GM23338 (cell line): ENCODE measurements around the gene SERINC4.
A peak's percentile ranks its signal among the peaks of the same experiment; 100 is the strongest.

Source experiments
- CREB1 ChIP-seq: fragments of 250-450 bp; sonication (Bioruptor Pico); IDR thresholded peaks from 2 replicates; pipeline ENCODE4 v1.5.0; 2020; ENCODE audit warnings: low read depth, mild to moderate bottlenecking, moderate library complexity
- EZH2 ChIP-seq: fragments of 200-600 bp; sonication (generic); IDR thresholded peaks from one replicate; pipeline ENCODE4 v1.8.0; 2017; ENCODE audit warnings: antibody characterized with exemption, mild to moderate bottlenecking, low read depth; ENCODE audit not compliant: unreplicated experiment
- EZH2phosphoT487 ChIP-seq: fragments of 200-600 bp; sonication (generic); IDR thresholded peaks from one replicate; pipeline ENCODE4 v1.8.1; 2018; ENCODE audit warnings: antibody characterized with exemption; ENCODE audit not compliant: unreplicated experiment
- JUNB ChIP-seq: IDR thresholded peaks from one replicate; pipeline ENCODE4 v1.6.1; 2016; ENCODE audit warnings: antibody characterized with exemption; ENCODE audit not compliant: unreplicated experiment
- POLR2AphosphoS5 ChIP-seq: IDR thresholded peaks from 2 replicates; pipeline ENCODE4 v1.6.1; 2016; ENCODE audit warnings: antibody characterized with exemption, low read depth
- REST ChIP-seq: IDR thresholded peaks from one replicate; pipeline ENCODE4 v1.6.1; 2018; ENCODE audit warnings: antibody characterized with exemption; ENCODE audit not compliant: unreplicated experiment
- ZNF114 ChIP-seq: fragments of 250-450 bp; sonication (Bioruptor Pico); IDR thresholded peaks from 2 replicates; pipeline ENCODE4 v1.5.0; 2020; ENCODE audit warnings: mild to moderate bottlenecking, moderate library complexity
- ZNF331 ChIP-seq: fragments of 250-450 bp; sonication (Bioruptor Pico); IDR thresholded peaks from 2 replicates; pipeline ENCODE4 v1.5.0; 2020; ENCODE audit warnings: low read depth, mild to moderate bottlenecking, moderate library complexity
- TF ChIP-seq, protein P1 (sequence below), 2 experiments: fragments of 200-600 bp in 1 of 2; sonication (generic) in 1 of 2; conservative IDR thresholded peaks; 2 replicates each; pipeline versions ENCODE4 v1.5.1 to v1.6.1; 2016 to 2017; ENCODE audit warnings: antibody characterized with exemption in 2 of 2, low read depth in 2 of 2, mild to moderate bottlenecking in 2 of 2, moderate library complexity in 1 of 2
- TF ChIP-seq, protein P2 (sequence below): IDR thresholded peaks from 2 replicates; pipeline ENCODE4 v1.6.1; 2016; ENCODE audit warnings: antibody characterized with exemption

DNA sequence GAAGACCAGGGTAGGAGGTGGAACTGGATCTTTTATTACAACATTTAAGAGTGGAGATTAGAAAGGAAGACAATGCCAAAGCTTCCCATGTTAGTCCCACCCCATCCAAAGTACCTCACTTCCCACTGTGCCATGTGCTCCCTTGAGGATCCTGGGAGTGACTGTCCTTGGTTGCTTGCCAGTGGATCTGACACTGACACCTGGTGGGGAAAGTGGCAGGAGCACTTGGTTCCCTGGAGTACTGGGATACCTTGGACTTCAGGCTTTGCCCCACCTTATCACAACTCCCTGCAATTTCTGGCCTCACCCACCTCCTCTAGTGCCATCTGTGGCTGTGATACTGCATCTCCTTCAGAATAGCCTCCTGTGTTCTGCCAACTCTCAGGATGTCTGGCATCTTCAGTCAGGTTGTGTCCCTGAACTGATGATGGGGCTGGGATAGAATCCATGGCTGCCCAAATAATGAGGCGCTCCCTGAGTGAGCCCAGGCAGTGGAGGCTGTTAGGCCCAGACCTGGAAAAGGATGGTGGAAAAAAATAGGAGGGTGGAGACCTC is 24.5 kb downstream of the SERINC4 start:
- TF ChIP-seq, protein P1, sequence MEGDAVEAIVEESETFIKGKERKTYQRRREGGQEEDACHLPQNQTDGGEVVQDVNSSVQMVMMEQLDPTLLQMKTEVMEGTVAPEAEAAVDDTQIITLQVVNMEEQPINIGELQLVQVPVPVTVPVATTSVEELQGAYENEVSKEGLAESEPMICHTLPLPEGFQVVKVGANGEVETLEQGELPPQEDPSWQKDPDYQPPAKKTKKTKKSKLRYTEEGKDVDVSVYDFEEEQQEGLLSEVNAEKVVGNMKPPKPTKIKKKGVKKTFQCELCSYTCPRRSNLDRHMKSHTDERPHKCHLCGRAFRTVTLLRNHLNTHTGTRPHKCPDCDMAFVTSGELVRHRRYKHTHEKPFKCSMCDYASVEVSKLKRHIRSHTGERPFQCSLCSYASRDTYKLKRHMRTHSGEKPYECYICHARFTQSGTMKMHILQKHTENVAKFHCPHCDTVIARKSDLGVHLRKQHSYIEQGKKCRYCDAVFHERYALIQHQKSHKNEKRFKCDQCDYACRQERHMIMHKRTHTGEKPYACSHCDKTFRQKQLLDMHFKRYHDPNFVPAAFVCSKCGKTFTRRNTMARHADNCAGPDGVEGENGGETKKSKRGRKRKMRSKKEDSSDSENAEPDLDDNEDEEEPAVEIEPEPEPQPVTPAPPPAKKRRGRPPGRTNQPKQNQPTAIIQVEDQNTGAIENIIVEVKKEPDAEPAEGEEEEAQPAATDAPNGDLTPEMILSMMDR (conservative IDR thresholded peaks at IDR 0.05; ENCODE audit: low read depth in 2 of 2), result peak; percentile 50 to 70
- TF ChIP-seq EZH2phosphoT487, result no peak
- no peak for TF ChIP-seq EZH2
- TF ChIP-seq CREB1, result 0 out of 2 replicates have a peak, but pooled peaks have one; percentile 16
- TF ChIP-seq, protein P2, sequence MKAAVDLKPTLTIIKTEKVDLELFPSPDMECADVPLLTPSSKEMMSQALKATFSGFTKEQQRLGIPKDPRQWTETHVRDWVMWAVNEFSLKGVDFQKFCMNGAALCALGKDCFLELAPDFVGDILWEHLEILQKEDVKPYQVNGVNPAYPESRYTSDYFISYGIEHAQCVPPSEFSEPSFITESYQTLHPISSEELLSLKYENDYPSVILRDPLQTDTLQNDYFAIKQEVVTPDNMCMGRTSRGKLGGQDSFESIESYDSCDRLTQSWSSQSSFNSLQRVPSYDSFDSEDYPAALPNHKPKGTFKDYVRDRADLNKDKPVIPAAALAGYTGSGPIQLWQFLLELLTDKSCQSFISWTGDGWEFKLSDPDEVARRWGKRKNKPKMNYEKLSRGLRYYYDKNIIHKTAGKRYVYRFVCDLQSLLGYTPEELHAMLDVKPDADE, result no peak
- TF ChIP-seq POLR2AphosphoS5, result 0 out of 2 replicates have a peak, but pooled peaks have one; percentile 13
- TF ChIP-seq REST, result no peak
- no peak for TF ChIP-seq ZNF331 (CRISPR knock-in tag)
- TF ChIP-seq ZNF114 (CRISPR knock-in tag), result no peak
- TF ChIP-seq JUNB, result no peak
